Spleen (tissue), 11 donors: ENCODE data around the gene NAGA. TPM values are rescaled to one million over a fixed set of nuclear protein-coding genes. Genes with fewer than 3 reads are reported as not detected.
A peak's percentile ranks its signal among the peaks of the same experiment; 100 is the strongest.
"Not testable (repeated sequence)": the region's sequence is repeated elsewhere in the genome, so short reads cannot be mapped to it uniquely, and the experiment has no call there.

Experiments used
- DNase-seq: peaks from one replicate; pipeline ENCODE4 v3.0.0-alpha.2; 2020
- H3K27ac ChIP-seq, 8 donors: fragments of 200-600 bp; sonication (generic) in 7 of 8; 1 replicate in 4 of 8; 2 replicates in 4 of 8; pipeline versions ENCODE4 v1.5.0 to v1.8.0; 2016 to 2021; ENCODE audit warnings: inconsistent platforms in 4 of 8, mild to moderate bottlenecking in 4 of 8, moderate library complexity in 1 of 8
- H3K27me3 ChIP-seq, 7 donors: fragments of 200-600 bp; sonication (generic) in 6 of 7; replicated peaks in 1 of 7; 1 replicate in 4 of 7; 2 replicates in 3 of 7; pipeline versions ENCODE4 v1.5.0 to v1.8.0; 2016 to 2021; ENCODE audit warnings: inconsistent platforms in 3 of 7, mild to moderate bottlenecking in 1 of 7
- H3K36me3 ChIP-seq, 6 donors: fragments of 200-600 bp; sonication (generic) in 5 of 6; 1 replicate in 4 of 6; 2 replicates in 2 of 6; pipeline versions ENCODE4 v1.5.0 to v1.8.0; 2016 to 2021; ENCODE audit warnings: inconsistent platforms in 2 of 6
- H3K4me1 ChIP-seq, 6 donors: fragments of 200-600 bp; sonication (generic) in 5 of 6; 1 replicate in 3 of 6; 2 replicates in 3 of 6; pipeline versions ENCODE4 v1.5.0 to v1.8.0; 2016 to 2021; ENCODE audit warnings: inconsistent platforms in 3 of 6
- H3K4me3 ChIP-seq, 8 donors: fragments of 200-600 bp; sonication (generic) in 7 of 8; 1 replicate in 4 of 8; 2 replicates in 4 of 8; pipeline versions ENCODE4 v1.5.0 to v1.8.0; 2016 to 2021; ENCODE audit warnings: inconsistent platforms in 4 of 8, mild to moderate bottlenecking in 4 of 8, moderate library complexity in 2 of 8
- H3K9me3 ChIP-seq, 8 donors: fragments of 200-600 bp; sonication (generic) in 7 of 8; 1 replicate in 4 of 8; 2 replicates in 4 of 8; pipeline versions ENCODE4 v1.5.0 to v1.8.0; 2016 to 2021; ENCODE audit warnings: inconsistent platforms in 4 of 8
- CTCF ChIP-seq, 11 experiments: fragments of 200-600 bp in 7 of 11; fragments of 450-650 bp in 4 of 11; sonication (generic) in 4 of 11; IDR thresholded peaks in 8 of 11; conservative IDR thresholded peaks in 3 of 11; 1 replicate in 7 of 11; 2 replicates in 4 of 11; pipeline versions ENCODE4 v1.4.0 to v1.8.0; 2016 to 2021; ENCODE audit warnings: antibody characterized with exemption in 11 of 11, inconsistent platforms in 4 of 11, mild to moderate bottlenecking in 1 of 11
- POLR2A ChIP-seq, 3 donors: fragments of 450-650 bp; IDR thresholded peaks; one replicate each; pipeline ENCODE4 v1.5.1; 2017; ENCODE audit warnings: antibody characterized with exemption in 3 of 3, mild to moderate bottlenecking in 1 of 3
- POLR2AphosphoS5 ChIP-seq, 3 donors: sonication (generic); formaldehyde crosslinking; IDR thresholded peaks; one replicate each; pipeline ENCODE4 v1.5.1; 2017; ENCODE audit warnings: antibody characterized with exemption in 3 of 3
- WGBS, 5 donors: extraction: QIAGEN DNeasy Blood & Tissue Kit in 3 of 5; methylation state at CpG; one replicate each; pipeline versions ENCODE4 v1.1.5 to v1.1.7; 2013 to 2018; 5-methylcytosine and 5-hydroxymethylcytosine counted together
- intact Hi-C: fragments of 100-400 bp; cut with DNase I; formaldehyde crosslinking; loops from one replicate; pipeline ENCODE4 v1.15.0; 2023; ENCODE audit warnings: low total_unique reads
- polyA plus RNA-seq, 3 donors: library from polyadenylated mRNA; stranded (reverse); fragments of 200-250 nt; gene quantifications; one replicate each; pipeline ENCODE4 v1.2.1, GENCODE V29; 2013
- total RNA-seq, 7 donors: library from RNA; depleted of rRNA in 3 of 7; stranded (reverse); fragments of >200 nt in 3 of 7; fragmentation: NEBNext Ultra II Directional in 4 of 7; extraction: Animal tissue kit (Norgen Biotek cat#: 25700) in 4 of 7; gene quantifications; one replicate each; pipeline versions ENCODE4 v1.1.0 to v1.2.1, GENCODE V29; 2016 to 2021
- donor health status: healthy with polysubstance abuse.
- donor health status: DM: no; HTN: no; CAD: no; lungs with moderate emphysema.
- donor health status: DM: no; HTN: no; CAD: no.
- donor health status: Bipolar disorder and iron deficiency.
- donor health status: healthy.
- donor health status: DM: no; HTN: no; CAD: no.
- donor health status: DM: yes; HTN: yes; CAD: no.

The NAGA gene
- total and polyA plus RNA-seq, 10 donors = 7.0 to 60.2 (median 27.2) TPM

GRCh38 chr22:42073621-42074041 lies 3.0 kb upstream of the NAGA start:
- no peak for TF ChIP-seq POLR2AphosphoS5 (IDR thresholded peaks at IDR 0.05)
- TF ChIP-seq POLR2A (IDR thresholded peaks at IDR 0.05) = no peak
- Histone ChIP-seq H3K27me3 (no peaks in the 10 kb centered on the region), H3K9me3 (no peaks in the 10 kb centered on the region), H3K36me3 (peaks cover 0 to 22% (median 0%) of the 10 kb centered on the region in 6 donors), H3K4me1 (peaks cover 23 to 85% (median 61%) of the 10 kb centered on the region in 6 donors), H3K27ac (peak overlapping the region in 7 of 8 donors; percentile 71 to 92 (median 87)), H3K4me3 (peak overlapping the region in 7 of 8 donors; percentile 44 to 70 (median 49))
- WGBS, 5 donors = 51 to 79% (median 66%) methylated on average over 6 to 14 of the region's 14 CpGs
- peak; percentile 78 for DNase-seq
- intact Hi-C loops = no loop called here

GRCh38 chr22:42072606-42073330 lies 2.2 kb upstream of the NAGA start:
- Histone ChIP-seq H3K36me3 (peaks cover 0 to 25% (median 6%) of the 10 kb centered on the region in 6 donors), H3K27me3 (no peaks in the 10 kb centered on the region), H3K9me3 (no peaks in the 10 kb centered on the region), H3K4me1 (peaks cover 21 to 83% (median 53%) of the 10 kb centered on the region in 6 donors), H3K27ac (peak overlapping the region in 1 of 8 donors; percentile 92), H3K4me3 (no peak overlapping the region)
- intact Hi-C loops = no loop called here
- WGBS, 5 donors = 83 to 97% (median 88%) methylated on average over 8 of the region's 8 CpGs
- peak; percentile 71 for DNase-seq
- TF ChIP-seq CTCF (IDR thresholded peaks at IDR 0.05 in 8 of 11, conservative IDR thresholded peaks at IDR 0.05 in 3 of 11) (no peak), POLR2AphosphoS5 (IDR thresholded peaks at IDR 0.05) (no peak)

- Histone ChIP-seq H3K4me1 (peaks cover 21 to 76% (median 48%) of the 10 kb centered on the region in 6 donors), H3K27ac (peak overlapping the region in 7 of 8 donors; percentile 69 to 93 (median 89)), H3K36me3 (peaks cover 0 to 25% (median 19%) of the 10 kb centered on the region in 6 donors), H3K4me3 (peak overlapping the region in 5 of 8 donors; percentile 66 to 92 (median 75))
- H3K9me3 ChIP-seq, intact Hi-C loops, H3K27me3 ChIP-seq: not testable (repeated sequence)
- WGBS, 5 donors = 75 to 87% (median 78%) methylated on average over 7 of the region's 7 CpGs
- peak; percentile 46 for DNase-seq
Observed at GRCh38 chr22:42071508-42071907, 896 bp upstream of the NAGA start.

GRCh38 chr22:42069801-42070516 lies 653 bp downstream of the NAGA start:
- peak overlapping the region; percentile 69 to 93 (median 89) for H3K27ac ChIP-seq
- H3K4me1 ChIP-seq = peaks cover 21 to 67% (median 41%) of the 10 kb centered on the region in 6 donors
- intact Hi-C loops = no loop called here
- TF ChIP-seq POLR2A (IDR thresholded peaks at IDR 0.05) = no peak
- TF ChIP-seq CTCF (IDR thresholded peaks at IDR 0.05 in 8 of 11, conservative IDR thresholded peaks at IDR 0.05 in 3 of 11) = peak in 1 of 11 experiments; percentile 4
- TF ChIP-seq POLR2AphosphoS5 (IDR thresholded peaks at IDR 0.05) = no peak
- H3K36me3 ChIP-seq = peaks cover 0 to 36% (median 31%) of the 10 kb centered on the region in 6 donors
- peak overlapping the region; percentile 64 to 92 (median 75) for H3K4me3 ChIP-seq
- H3K27me3 ChIP-seq = no peaks in the 10 kb centered on the region
- 7 to 13% (median 10%) methylated on average over 18 to 19 of the region's 19 CpGs for WGBS, 5 donors
- H3K9me3 ChIP-seq = no peaks in the 10 kb centered on the region
- DNase-seq = peak; percentile 32

- Histone ChIP-seq H3K27ac (no peak overlapping the region), H3K4me1 (peaks cover 14 to 50% (median 27%) of the 10 kb centered on the region in 6 donors), H3K4me3 (no peak overlapping the region), H3K36me3 (peaks cover 0 to 53% (median 34%) of the 10 kb centered on the region in 6 donors), H3K9me3 (no peaks in the 10 kb centered on the region), H3K27me3 (no peaks in the 10 kb centered on the region)
- intact Hi-C loops = no loop called here
- DNase-seq = peak; percentile 67
- TF ChIP-seq POLR2AphosphoS5 (IDR thresholded peaks at IDR 0.05) = no peak
- TF ChIP-seq CTCF (IDR thresholded peaks at IDR 0.05 in 8 of 11, conservative IDR thresholded peaks at IDR 0.05 in 3 of 11) = no peak
- TF ChIP-seq POLR2A (IDR thresholded peaks at IDR 0.05) = no peak
- 85 to 93% (median 89%) methylated on average over 4 of the region's 4 CpGs for WGBS, 5 donors
Observed at GRCh38 chr22:42068291-42068690, 2.3 kb downstream of the NAGA start.
